GM23338 (cell line): Measurements from ENCODE around the gene SLC16A9. TPM values are rescaled to one million over a fixed set of nuclear protein-coding genes. Genes with fewer than 3 reads are reported as not detected.
A peak's percentile ranks its signal among the peaks of the same experiment; 100 is the strongest.

Experiments
- ATAC-seq: fragments of 200-7000 bp; cut with Tn5 transposase; 3 replicates; pipeline ENCODE4 v1.9.1; 2020
- DNase-seq: peaks from one replicate; pipeline ENCODE4 v3.0.0-alpha.2; 2015; ENCODE audit warnings: low spot score
- H2AFZ ChIP-seq: fragments of 200-600 bp; sonication (generic); 2 replicates; pipeline ENCODE4 v1.8.0; 2016; ENCODE audit warnings: antibody characterized with exemption, mild to moderate bottlenecking, moderate library complexity
- H3F3A ChIP-seq: fragments of 200-600 bp; sonication (generic); replicated peaks from 2 replicates; pipeline ENCODE4 v1.8.0; 2017; ENCODE audit warnings: antibody characterized with exemption, mixed run types, low read depth
- H3K27ac ChIP-seq: fragments of 200-600 bp; sonication (generic); 2 replicates; pipeline ENCODE4 v1.6.1; 2016; ENCODE audit warnings: low read depth
- H3K27me3 ChIP-seq: fragments of 200-600 bp; sonication (generic); 2 replicates; pipeline ENCODE4 v1.8.0; 2016; ENCODE audit warnings: mild to moderate bottlenecking, mixed run types, moderate library complexity; ENCODE audit not compliant: insufficient read depth
- H3K36me3 ChIP-seq: fragments of 200-600 bp; sonication (generic); 2 replicates; pipeline ENCODE4 v1.8.0; 2016; ENCODE audit warnings: mild to moderate bottlenecking; ENCODE audit not compliant: insufficient read depth
- H3K4me1 ChIP-seq: fragments of 200-600 bp; sonication (generic); 2 replicates; pipeline ENCODE4 v1.8.0; 2016; ENCODE audit warnings: mild to moderate bottlenecking, moderate library complexity; ENCODE audit not compliant: insufficient read depth
- H3K4me2 ChIP-seq: fragments of 200-600 bp; sonication (generic); 2 replicates; pipeline ENCODE4 v1.7.1; 2017; ENCODE audit warnings: mixed run types
- H3K4me3 ChIP-seq: fragments of 200-600 bp; sonication (generic); 2 replicates; pipeline ENCODE4 v1.6.1; 2016; ENCODE audit warnings: mixed run types
- H3K79me2 ChIP-seq: fragments of 200-600 bp; sonication (generic); replicated peaks from 2 replicates; pipeline ENCODE4 v1.8.0; 2017; ENCODE audit warnings: mild to moderate bottlenecking; ENCODE audit not compliant: insufficient read depth
- H3K9me2 ChIP-seq: fragments of 200-600 bp; sonication (generic); 2 replicates; pipeline ENCODE4 v1.8.0; 2017; ENCODE audit not compliant: insufficient read depth
- H4K20me1 ChIP-seq: fragments of 200-600 bp; sonication (generic); replicated peaks from 2 replicates; pipeline ENCODE4 v1.8.0; 2017; ENCODE audit warnings: mild to moderate bottlenecking; ENCODE audit not compliant: insufficient read depth
- H3K27ac Mint-ChIP-seq: 2 replicates; pipeline ENCODE4 v1.8.0; 2020; ENCODE audit warnings: inconsistent platforms, mild to moderate bottlenecking, moderate library complexity, mixed read lengths
- H3K27me3 Mint-ChIP-seq: 3 replicates; pipeline ENCODE4 v1.8.0; 2022; ENCODE audit warnings: low read depth, mild to moderate bottlenecking, moderate library complexity, mixed read lengths, inconsistent platforms; ENCODE audit not compliant: insufficient read depth, poor library complexity
- H3K36me3 Mint-ChIP-seq: 3 replicates; pipeline ENCODE4 v1.8.0; 2021; ENCODE audit warnings: low read depth, mild to moderate bottlenecking, inconsistent platforms, moderate library complexity, mixed read lengths
- H3K4me1 Mint-ChIP-seq: 3 replicates; pipeline ENCODE4 v1.8.0; 2020; ENCODE audit warnings: mild to moderate bottlenecking, inconsistent platforms, mixed read lengths
- H3K4me3 Mint-ChIP-seq: 3 replicates; pipeline ENCODE4 v1.8.0; 2021; ENCODE audit warnings: moderate library complexity, mild to moderate bottlenecking, inconsistent platforms, mixed read lengths
- H3K9me3 Mint-ChIP-seq: 3 replicates; pipeline ENCODE4 v1.8.0; 2020; ENCODE audit warnings: moderate library complexity, mild to moderate bottlenecking, inconsistent platforms, mixed read lengths
- EZH2phosphoT487 ChIP-seq: fragments of 200-600 bp; sonication (generic); IDR thresholded peaks from one replicate; pipeline ENCODE4 v1.8.1; 2018; ENCODE audit warnings: antibody characterized with exemption; ENCODE audit not compliant: unreplicated experiment
- JUNB ChIP-seq: IDR thresholded peaks from one replicate; pipeline ENCODE4 v1.6.1; 2016; ENCODE audit warnings: antibody characterized with exemption; ENCODE audit not compliant: unreplicated experiment
- REST ChIP-seq: IDR thresholded peaks from one replicate; pipeline ENCODE4 v1.6.1; 2018; ENCODE audit warnings: antibody characterized with exemption; ENCODE audit not compliant: unreplicated experiment
- polyA plus RNA-seq: library from polyadenylated mRNA; unstranded; fragments of >200 nt; fragmentation: Nextera tagmentation; extraction: Ambion mirVana; gene quantifications from 2 replicates; pipeline ENCODE4 v1.2.1, GENCODE V29; 2016
- total RNA-seq: library from RNA; depleted of rRNA; stranded (reverse); fragments of >200 nt; shearing (Covaris generic); gene quantifications from 2 replicates; pipeline ENCODE4 v1.2.3, GENCODE V29; 2014
- TF ChIP-seq, protein P1 (sequence below): fragments of 250-450 bp; sonication (Bioruptor Pico); IDR thresholded peaks from 2 replicates; pipeline ENCODE4 v1.5.0; 2020; ENCODE audit warnings: mild to moderate bottlenecking, moderate library complexity
- TF ChIP-seq, protein P2 (sequence below), 2 experiments: fragments of 200-600 bp in 1 of 2; sonication (generic) in 1 of 2; conservative IDR thresholded peaks; 2 replicates each; pipeline versions ENCODE4 v1.5.1 to v1.6.1; 2016 to 2017; ENCODE audit warnings: antibody characterized with exemption in 2 of 2, low read depth in 2 of 2, mild to moderate bottlenecking in 2 of 2, moderate library complexity in 1 of 2

SLC16A9 gene
- total and polyA plus RNA-seq, 2 experiments from 2014 or later, result 6.5 to 11.4 TPM

DNA sequence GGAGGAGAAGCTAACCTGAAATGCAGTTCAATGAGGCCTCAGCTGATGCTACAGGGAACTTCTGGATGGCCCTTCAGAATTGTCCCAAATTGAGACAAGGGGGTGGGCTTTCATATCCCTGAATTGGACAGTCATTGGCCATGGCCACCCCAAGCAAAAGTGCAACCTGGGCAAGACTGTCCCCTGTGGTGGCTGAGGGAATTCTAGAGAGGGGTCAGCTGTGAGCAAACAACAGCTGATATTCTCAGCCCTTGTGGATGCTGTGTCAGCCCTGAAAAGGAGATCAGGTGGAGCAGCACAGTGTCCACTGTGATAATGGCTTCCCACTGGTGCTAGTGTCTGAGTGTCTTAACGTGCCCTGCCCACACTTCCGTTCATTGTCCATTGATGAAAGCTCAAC is 76.6 kb downstream of the SLC16A9 start:
- no peaks in the 10 kb centered on the region for H3K36me3 ChIP-seq
- 0 out of 2 replicates have a peak, but pooled peaks cover 3% of the 10 kb centered on the region for H3K9me2 ChIP-seq
- no peak for TF ChIP-seq EZH2phosphoT487
- TF ChIP-seq, protein P1, sequence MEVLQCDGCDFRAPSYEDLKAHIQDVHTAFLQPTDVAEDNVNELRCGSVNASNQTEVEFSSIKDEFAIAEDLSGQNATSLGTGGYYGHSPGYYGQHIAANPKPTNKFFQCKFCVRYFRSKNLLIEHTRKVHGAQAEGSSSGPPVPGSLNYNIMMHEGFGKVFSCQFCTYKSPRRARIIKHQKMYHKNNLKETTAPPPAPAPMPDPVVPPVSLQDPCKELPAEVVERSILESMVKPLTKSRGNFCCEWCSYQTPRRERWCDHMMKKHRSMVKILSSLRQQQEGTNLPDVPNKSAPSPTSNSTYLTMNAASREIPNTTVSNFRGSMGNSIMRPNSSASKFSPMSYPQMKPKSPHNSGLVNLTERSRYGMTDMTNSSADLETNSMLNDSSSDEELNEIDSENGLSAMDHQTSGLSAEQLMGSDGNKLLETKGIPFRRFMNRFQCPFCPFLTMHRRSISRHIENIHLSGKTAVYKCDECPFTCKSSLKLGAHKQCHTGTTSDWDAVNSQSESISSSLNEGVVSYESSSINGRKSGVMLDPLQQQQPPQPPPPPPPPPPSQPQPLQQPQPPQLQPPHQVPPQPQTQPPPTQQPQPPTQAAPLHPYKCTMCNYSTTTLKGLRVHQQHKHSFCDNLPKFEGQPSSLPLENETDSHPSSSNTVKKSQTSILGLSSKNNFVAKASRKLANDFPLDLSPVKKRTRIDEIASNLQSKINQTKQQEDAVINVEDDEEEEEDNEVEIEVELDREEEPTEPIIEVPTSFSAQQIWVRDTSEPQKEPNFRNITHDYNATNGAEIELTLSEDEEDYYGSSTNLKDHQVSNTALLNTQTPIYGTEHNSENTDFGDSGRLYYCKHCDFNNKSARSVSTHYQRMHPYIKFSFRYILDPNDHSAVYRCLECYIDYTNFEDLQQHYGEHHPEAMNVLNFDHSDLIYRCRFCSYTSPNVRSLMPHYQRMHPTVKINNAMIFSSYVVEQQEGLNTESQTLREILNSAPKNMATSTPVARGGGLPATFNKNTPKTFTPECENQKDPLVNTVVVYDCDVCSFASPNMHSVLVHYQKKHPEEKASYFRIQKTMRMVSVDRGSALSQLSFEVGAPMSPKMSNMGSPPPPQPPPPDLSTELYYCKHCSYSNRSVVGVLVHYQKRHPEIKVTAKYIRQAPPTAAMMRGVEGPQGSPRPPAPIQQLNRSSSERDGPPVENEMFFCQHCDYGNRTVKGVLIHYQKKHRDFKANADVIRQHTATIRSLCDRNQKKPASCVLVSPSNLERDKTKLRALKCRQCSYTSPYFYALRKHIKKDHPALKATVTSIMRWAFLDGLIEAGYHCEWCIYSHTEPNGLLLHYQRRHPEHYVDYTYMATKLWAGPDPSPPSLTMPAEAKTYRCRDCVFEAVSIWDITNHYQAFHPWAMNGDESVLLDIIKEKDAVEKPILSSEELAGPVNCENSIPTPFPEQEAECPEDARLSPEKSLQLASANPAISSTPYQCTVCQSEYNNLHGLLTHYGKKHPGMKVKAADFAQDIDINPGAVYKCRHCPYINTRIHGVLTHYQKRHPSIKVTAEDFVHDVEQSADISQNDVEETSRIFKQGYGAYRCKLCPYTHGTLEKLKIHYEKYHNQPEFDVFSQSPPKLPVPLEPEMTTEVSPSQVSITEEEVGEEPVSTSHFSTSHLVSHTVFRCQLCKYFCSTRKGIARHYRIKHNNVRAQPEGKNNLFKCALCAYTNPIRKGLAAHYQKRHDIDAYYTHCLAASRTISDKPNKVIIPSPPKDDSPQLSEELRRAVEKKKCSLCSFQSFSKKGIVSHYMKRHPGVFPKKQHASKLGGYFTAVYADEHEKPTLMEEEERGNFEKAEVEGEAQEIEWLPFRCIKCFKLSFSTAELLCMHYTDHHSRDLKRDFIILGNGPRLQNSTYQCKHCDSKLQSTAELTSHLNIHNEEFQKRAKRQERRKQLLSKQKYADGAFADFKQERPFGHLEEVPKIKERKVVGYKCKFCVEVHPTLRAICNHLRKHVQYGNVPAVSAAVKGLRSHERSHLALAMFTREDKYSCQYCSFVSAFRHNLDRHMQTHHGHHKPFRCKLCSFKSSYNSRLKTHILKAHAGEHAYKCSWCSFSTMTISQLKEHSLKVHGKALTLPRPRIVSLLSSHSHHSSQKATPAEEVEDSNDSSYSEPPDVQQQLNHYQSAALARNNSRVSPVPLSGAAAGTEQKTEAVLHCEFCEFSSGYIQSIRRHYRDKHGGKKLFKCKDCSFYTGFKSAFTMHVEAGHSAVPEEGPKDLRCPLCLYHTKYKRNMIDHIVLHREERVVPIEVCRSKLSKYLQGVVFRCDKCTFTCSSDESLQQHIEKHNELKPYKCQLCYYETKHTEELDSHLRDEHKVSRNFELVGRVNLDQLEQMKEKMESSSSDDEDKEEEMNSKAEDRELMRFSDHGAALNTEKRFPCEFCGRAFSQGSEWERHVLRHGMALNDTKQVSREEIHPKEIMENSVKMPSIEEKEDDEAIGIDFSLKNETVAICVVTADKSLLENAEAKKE, result no peak
- TF ChIP-seq, protein P2, sequence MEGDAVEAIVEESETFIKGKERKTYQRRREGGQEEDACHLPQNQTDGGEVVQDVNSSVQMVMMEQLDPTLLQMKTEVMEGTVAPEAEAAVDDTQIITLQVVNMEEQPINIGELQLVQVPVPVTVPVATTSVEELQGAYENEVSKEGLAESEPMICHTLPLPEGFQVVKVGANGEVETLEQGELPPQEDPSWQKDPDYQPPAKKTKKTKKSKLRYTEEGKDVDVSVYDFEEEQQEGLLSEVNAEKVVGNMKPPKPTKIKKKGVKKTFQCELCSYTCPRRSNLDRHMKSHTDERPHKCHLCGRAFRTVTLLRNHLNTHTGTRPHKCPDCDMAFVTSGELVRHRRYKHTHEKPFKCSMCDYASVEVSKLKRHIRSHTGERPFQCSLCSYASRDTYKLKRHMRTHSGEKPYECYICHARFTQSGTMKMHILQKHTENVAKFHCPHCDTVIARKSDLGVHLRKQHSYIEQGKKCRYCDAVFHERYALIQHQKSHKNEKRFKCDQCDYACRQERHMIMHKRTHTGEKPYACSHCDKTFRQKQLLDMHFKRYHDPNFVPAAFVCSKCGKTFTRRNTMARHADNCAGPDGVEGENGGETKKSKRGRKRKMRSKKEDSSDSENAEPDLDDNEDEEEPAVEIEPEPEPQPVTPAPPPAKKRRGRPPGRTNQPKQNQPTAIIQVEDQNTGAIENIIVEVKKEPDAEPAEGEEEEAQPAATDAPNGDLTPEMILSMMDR (conservative IDR thresholded peaks at IDR 0.05; ENCODE audit: low read depth in 2 of 2), result peak in 1 of 2 experiments; percentile 39; a peak in 1 of 4 replicates
- TF ChIP-seq JUNB, result no peak
- no peak for TF ChIP-seq REST
- DNase-seq, result peak; percentile 17
- Mint-ChIP-seq H3K27ac (no peak overlapping the region), H3K4me1 (peaks cover 3% of the 10 kb centered on the region; the same call in 2 of the 3 replicates), H3K27me3 (no peaks in the 10 kb centered on the region), H3K9me3 (peaks cover 10% of the 10 kb centered on the region), H3K36me3 (peaks cover 5% of the 10 kb centered on the region; the same call in 2 of the 3 replicates), H3K4me3 (no peak overlapping the region)
- no peaks in the 10 kb centered on the region for H3F3A ChIP-seq
- no peak overlapping the region for H3K4me2 ChIP-seq
- peak; percentile 61 for ATAC-seq
- H3K27me3 ChIP-seq, result no peaks in the 10 kb centered on the region
- no peak overlapping the region for H2AFZ ChIP-seq
- H3K4me3 ChIP-seq, result no peak overlapping the region
- no peak overlapping the region for H3K27ac ChIP-seq
- no peaks in the 10 kb centered on the region for H3K4me1 ChIP-seq
- H4K20me1 ChIP-seq, result no peaks in the 10 kb centered on the region
- H3K79me2 ChIP-seq, result no peaks in the 10 kb centered on the region
